Naive B cell (primary cell): ENCODE results near the gene CCNY. TPM values are rescaled to one million over a fixed set of nuclear protein-coding genes. Genes with fewer than 3 reads are reported as not detected.
"Not testable (repeated sequence)": the region's sequence is repeated elsewhere in the genome, so short reads cannot be mapped to it uniquely, and the experiment has no call there.

Experiments used
- ATAC-seq, 2 donors: fragments of 150-1000 bp; cut with Tn5 transposase; 2 replicates each; pipeline ENCODE4 v1.10.0; 2021; ENCODE audit warnings: low read depth in 2 of 2, mild to moderate bottlenecking in 2 of 2, moderate library complexity in 2 of 2
- DNase-seq: peaks from one replicate; pipeline ENCODE4 v3.0.0; 2022
- H3K27ac Mint-ChIP-seq, 6 donors: one replicate each; pipeline ENCODE4 v1.8.0; 2020 to 2022; ENCODE audit warnings: mild to moderate bottlenecking in 6 of 6, mixed read lengths in 6 of 6, moderate library complexity in 5 of 6, inconsistent platforms in 2 of 6
- H3K27me3 Mint-ChIP-seq, 3 donors: one replicate each; pipeline ENCODE4 v1.8.0; 2021 to 2022; ENCODE audit warnings: mixed read lengths in 3 of 3, mild to moderate bottlenecking in 1 of 3
- H3K36me3 Mint-ChIP-seq, 2 donors: one replicate each; pipeline ENCODE4 v1.8.0; 2020 to 2022; ENCODE audit warnings: mixed read lengths in 2 of 2, inconsistent platforms in 1 of 2, mild to moderate bottlenecking in 1 of 2
- H3K4me1 Mint-ChIP-seq, 3 donors: one replicate each; pipeline ENCODE4 v1.8.0; 2020 to 2022; ENCODE audit warnings: mixed read lengths in 3 of 3, inconsistent platforms in 1 of 3, mild to moderate bottlenecking in 1 of 3, moderate library complexity in 1 of 3
- H3K4me3 Mint-ChIP-seq, 8 donors: one replicate each; pipeline ENCODE4 v1.8.0; 2020 to 2022; ENCODE audit warnings: mild to moderate bottlenecking in 8 of 8, mixed read lengths in 8 of 8, moderate library complexity in 8 of 8, inconsistent platforms in 2 of 8
- H3K9me3 Mint-ChIP-seq, 7 donors: one replicate each; pipeline ENCODE4 v1.8.0; 2020 to 2022; ENCODE audit warnings: mixed read lengths in 7 of 7, mild to moderate bottlenecking in 5 of 7, inconsistent platforms in 2 of 7, moderate library complexity in 1 of 7
- polyA plus RNA-seq, 6 donors: library from polyadenylated mRNA; unstranded; fragments of 300-500 nt; fragmentation: Illumina TruSeq; gene quantifications; one replicate each; pipeline ENCODE4 v1.2.3, GENCODE V29; 2021; ENCODE audit warnings: low read depth in 6 of 6

Gene CCNY
- polyA plus RNA-seq, 6 donors from 2014 or later = 9.4 to 27.7 (median 13.6) TPM

- ATAC-seq = no peak
- no peak overlapping the region for H3K4me3 Mint-ChIP-seq
- peak overlapping the region in 2 of 6 donors; percentile 5 to 29 for H3K27ac Mint-ChIP-seq
- H3K9me3 Mint-ChIP-seq = no peaks in the 10 kb centered on the region
- H3K27me3 Mint-ChIP-seq = no peaks in the 10 kb centered on the region
- peaks cover 40 to 52% (median 48%) of the 10 kb centered on the region in 3 donors for H3K4me1 Mint-ChIP-seq
- DNase-seq = no peak
- no peaks in the 10 kb centered on the region for H3K36me3 Mint-ChIP-seq
These were observed 181.3 kb downstream of the CCNY start for GRCh38 chr10:35517431-35518181.

- H3K27me3 Mint-ChIP-seq, ATAC-seq, H3K4me3 Mint-ChIP-seq, H3K9me3 Mint-ChIP-seq, H3K36me3 Mint-ChIP-seq, DNase-seq: not testable (repeated sequence)
- Mint-ChIP-seq H3K4me1 (peaks cover 40 to 54% (median 50%) of the 10 kb centered on the region in 3 donors), H3K27ac (peak overlapping the region in 2 of 6 donors; percentile 5 to 29)
These were observed 181.9 kb downstream of the CCNY start for GRCh38 chr10:35518187-35518586.

GRCh38 chr10:35520996-35521395, 184.7 kb downstream of the CCNY start:
- H3K9me3 Mint-ChIP-seq = no peaks in the 10 kb centered on the region
- H3K36me3 Mint-ChIP-seq = no peaks in the 10 kb centered on the region
- no peak overlapping the region for H3K4me3 Mint-ChIP-seq
- ATAC-seq (no peak), DNase-seq (no peak)
- peaks cover 24 to 45% (median 38%) of the 10 kb centered on the region in 3 donors for H3K4me1 Mint-ChIP-seq
- H3K27ac Mint-ChIP-seq = no peak overlapping the region
- H3K27me3 Mint-ChIP-seq = no peaks in the 10 kb centered on the region

GRCh38 chr10:35523670-35524225, 187.4 kb downstream of the CCNY start:
- no peaks in the 10 kb centered on the region for H3K27me3 Mint-ChIP-seq
- peak overlapping the region in 3 of 6 donors; percentile 67 to 80 (median 73) for H3K27ac Mint-ChIP-seq
- ATAC-seq (peak; percentile 94 to 97), DNase-seq (peak; percentile 36)
- peak overlapping the region in 3 of 8 donors; percentile 8 to 68 (median 51) for H3K4me3 Mint-ChIP-seq
- no peaks in the 10 kb centered on the region for H3K36me3 Mint-ChIP-seq
- H3K4me1 Mint-ChIP-seq = peaks cover 12 to 33% (median 28%) of the 10 kb centered on the region in 3 donors
- H3K9me3 Mint-ChIP-seq = no peaks in the 10 kb centered on the region

- DNase-seq (no peak), ATAC-seq (no peak)
- Mint-ChIP-seq H3K27ac (peak overlapping the region in 1 of 6 donors; percentile 7), H3K9me3 (no peaks in the 10 kb centered on the region), H3K4me1 (peaks cover 12 to 29% (median 24%) of the 10 kb centered on the region in 3 donors), H3K36me3 (peaks cover 16 to 19% of the 10 kb centered on the region in 2 donors), H3K4me3 (no peak overlapping the region), H3K27me3 (no peaks in the 10 kb centered on the region)
These were observed 190.4 kb downstream of the CCNY start for GRCh38 chr10:35526746-35527145.

- Mint-ChIP-seq H3K9me3 (peaks cover 7 to 21% (median 11%) of the 10 kb centered on the region in 7 donors), H3K27ac (peak overlapping the region in 1 of 6 donors; percentile 51), H3K27me3 (no peaks in the 10 kb centered on the region), H3K4me1 (peaks cover 4 to 6% (median 5%) of the 10 kb centered on the region in 3 donors), H3K36me3 (peaks cover 62 to 64% of the 10 kb centered on the region in 2 donors), H3K4me3 (no peak overlapping the region)
- DNase-seq = no peak
- ATAC-seq = no peak
These were observed 195.8 kb downstream of the CCNY start for GRCh38 chr10:35532141-35532540.

- Mint-ChIP-seq H3K36me3 (peaks cover 74 to 77% of the 10 kb centered on the region in 2 donors), H3K4me1 (peaks cover 5 to 15% (median 8%) of the 10 kb centered on the region in 3 donors), H3K9me3 (peaks cover 9 to 27% (median 14%) of the 10 kb centered on the region in 7 donors), H3K27ac (peak overlapping the region in 1 of 6 donors; percentile 39), H3K4me3 (no peak overlapping the region), H3K27me3 (no peaks in the 10 kb centered on the region)
- DNase-seq (no peak), ATAC-seq (no peak)
These were observed 197.3 kb downstream of the CCNY start for GRCh38 chr10:35533565-35533964.

GRCh38 chr10:35535136-35535535, 198.8 kb downstream of the CCNY start:
- Mint-ChIP-seq H3K27ac (no peak overlapping the region), H3K4me1 (peaks cover 8 to 20% (median 8%) of the 10 kb centered on the region in 3 donors), H3K36me3 (peaks cover 73 to 81% of the 10 kb centered on the region in 2 donors), H3K27me3 (no peaks in the 10 kb centered on the region), H3K9me3 (peaks cover 12 to 30% (median 14%) of the 10 kb centered on the region in 7 donors), H3K4me3 (no peak overlapping the region)
- DNase-seq (no peak), ATAC-seq (no peak)

- Mint-ChIP-seq H3K27me3 (no peaks in the 10 kb centered on the region), H3K27ac (peak overlapping the region in 1 of 6 donors; percentile 56), H3K4me3 (no peak overlapping the region), H3K4me1 (peaks cover 16 to 36% (median 20%) of the 10 kb centered on the region in 3 donors), H3K9me3 (peaks cover 12 to 32% (median 18%) of the 10 kb centered on the region in 7 donors), H3K36me3 (peaks cover 69 to 84% of the 10 kb centered on the region in 2 donors)
- no peak for ATAC-seq
- DNase-seq = no peak
These were observed 200.5 kb downstream of the CCNY start for GRCh38 chr10:35536789-35537188.

- Mint-ChIP-seq H3K36me3 (peaks cover 67 to 80% of the 10 kb centered on the region in 2 donors), H3K9me3 (peaks cover 12 to 32% (median 18%) of the 10 kb centered on the region in 7 donors), H3K4me1 (peaks cover 19 to 42% (median 21%) of the 10 kb centered on the region in 3 donors)
- not testable (repeated sequence) for ATAC-seq, H3K27ac Mint-ChIP-seq, H3K4me3 Mint-ChIP-seq, H3K27me3 Mint-ChIP-seq, DNase-seq
These were observed 201.6 kb downstream of the CCNY start for GRCh38 chr10:35537925-35538324.

GRCh38 chr10:35540296-35541164, 204.2 kb downstream of the CCNY start:
- H3K9me3 Mint-ChIP-seq = peaks cover 8 to 22% (median 12%) of the 10 kb centered on the region in 7 donors
- H3K36me3 Mint-ChIP-seq = peaks cover 45 to 57% of the 10 kb centered on the region in 2 donors
- peaks cover 14 to 36% (median 18%) of the 10 kb centered on the region in 3 donors for H3K4me1 Mint-ChIP-seq
- no peaks in the 10 kb centered on the region for H3K27me3 Mint-ChIP-seq
- H3K4me3 Mint-ChIP-seq = peak overlapping the region in 1 of 8 donors; percentile 45
- H3K27ac Mint-ChIP-seq = peak overlapping the region in 4 of 6 donors; percentile 48 to 80 (median 74)
- no peak for DNase-seq
- ATAC-seq = no peak

GRCh38 chr10:35541720-35542119, 205.4 kb downstream of the CCNY start:
- Mint-ChIP-seq H3K4me3 (peak overlapping the region in 1 of 8 donors; percentile 44), H3K4me1 (peaks cover 14 to 36% (median 15%) of the 10 kb centered on the region in 3 donors), H3K27ac (peak overlapping the region in 1 of 6 donors; percentile 63), H3K27me3 (no peaks in the 10 kb centered on the region), H3K36me3 (peaks cover 35 to 47% of the 10 kb centered on the region in 2 donors), H3K9me3 (peaks cover 4 to 12% (median 6%) of the 10 kb centered on the region in 7 donors)
- no peak for DNase-seq
- ATAC-seq = no peak

- Mint-ChIP-seq H3K9me3 (peaks cover 4 to 11% (median 6%) of the 10 kb centered on the region in 7 donors), H3K4me1 (peaks cover 14 to 36% (median 15%) of the 10 kb centered on the region in 3 donors), H3K36me3 (peaks cover 35 to 43% of the 10 kb centered on the region in 2 donors), H3K4me3 (no peak overlapping the region), H3K27me3 (no peaks in the 10 kb centered on the region), H3K27ac (no peak overlapping the region)
- DNase-seq (no peak), ATAC-seq (no peak)
These were observed 206.0 kb downstream of the CCNY start for GRCh38 chr10:35542303-35542702.
